HG02840 (cell line): Measurements from ENCODE around the gene RAP2A.
A peak's percentile ranks its signal among the peaks of the same experiment; 100 is the strongest.

Experiments used
- ATAC-seq: cut with Tn5 transposase; IDR thresholded peaks from one replicate; pipeline ENCODE4 v1.9.1; 2021; ENCODE audit warnings: mild to moderate bottlenecking, moderate library complexity, moderate number of reproducible peaks; ENCODE audit not compliant: unreplicated experiment, low FRiP score

RAP2A gene

GRCh38 chr13:97417698-97418097 is 16.3 kb upstream of the RAP2A start:
- ATAC-seq = no peak

GRCh38 chr13:97422118-97423054 is 11.6 kb upstream of the RAP2A start:
- no peak for ATAC-seq

- ATAC-seq = no peak
Measured at GRCh38 chr13:97423300-97424045, 10.5 kb upstream of the RAP2A start.

- no peak for ATAC-seq
Measured at GRCh38 chr13:97425590-97425989, 8.4 kb upstream of the RAP2A start.

- no peak for ATAC-seq
Measured at GRCh38 chr13:97426695-97427094, 7.3 kb upstream of the RAP2A start.

- ATAC-seq = no peak
Measured at GRCh38 chr13:97429681-97430081, 4.3 kb upstream of the RAP2A start.

- no peak for ATAC-seq
Measured at GRCh38 chr13:97430296-97430695, 3.7 kb upstream of the RAP2A start.

- no peak for ATAC-seq
Measured at GRCh38 chr13:97431171-97431764, 2.7 kb upstream of the RAP2A start.

GRCh38 chr13:97432232-97432916 is 1.6 kb upstream of the RAP2A start:
- ATAC-seq = no peak

- peak; percentile 83 for ATAC-seq
Measured at GRCh38 chr13:97432917-97433726, 847 bp upstream of the RAP2A start.

GRCh38 chr13:97434397-97435201 is 630 bp downstream of the RAP2A start:
- ATAC-seq = peak; percentile 0

- no peak for ATAC-seq
Measured at GRCh38 chr13:97435323-97435722, 1.4 kb downstream of the RAP2A start.

- no peak for ATAC-seq
Measured at GRCh38 chr13:97435794-97436193, 1.8 kb downstream of the RAP2A start.

- no peak for ATAC-seq
Measured at GRCh38 chr13:97436845-97437244, 2.9 kb downstream of the RAP2A start.

- no peak for ATAC-seq
Measured at GRCh38 chr13:97437729-97438128, 3.8 kb downstream of the RAP2A start.

GRCh38 chr13:97438856-97439595 is 5.1 kb downstream of the RAP2A start:
- ATAC-seq = no peak

GRCh38 chr13:97440598-97441170 is 6.7 kb downstream of the RAP2A start:
- ATAC-seq = no peak

GRCh38 chr13:97441368-97441767 is 7.4 kb downstream of the RAP2A start:
- no peak for ATAC-seq
